ENCODE data around the gene KCNAB2. TPM values are rescaled to one million over a fixed set of nuclear protein-coding genes. Genes with fewer than 3 reads are reported as not detected.

KCNAB2 gene
- total and polyA plus RNA-seq, 4 donors, result 7.5 to 48.3 (median 41.1) TPM

DNA sequence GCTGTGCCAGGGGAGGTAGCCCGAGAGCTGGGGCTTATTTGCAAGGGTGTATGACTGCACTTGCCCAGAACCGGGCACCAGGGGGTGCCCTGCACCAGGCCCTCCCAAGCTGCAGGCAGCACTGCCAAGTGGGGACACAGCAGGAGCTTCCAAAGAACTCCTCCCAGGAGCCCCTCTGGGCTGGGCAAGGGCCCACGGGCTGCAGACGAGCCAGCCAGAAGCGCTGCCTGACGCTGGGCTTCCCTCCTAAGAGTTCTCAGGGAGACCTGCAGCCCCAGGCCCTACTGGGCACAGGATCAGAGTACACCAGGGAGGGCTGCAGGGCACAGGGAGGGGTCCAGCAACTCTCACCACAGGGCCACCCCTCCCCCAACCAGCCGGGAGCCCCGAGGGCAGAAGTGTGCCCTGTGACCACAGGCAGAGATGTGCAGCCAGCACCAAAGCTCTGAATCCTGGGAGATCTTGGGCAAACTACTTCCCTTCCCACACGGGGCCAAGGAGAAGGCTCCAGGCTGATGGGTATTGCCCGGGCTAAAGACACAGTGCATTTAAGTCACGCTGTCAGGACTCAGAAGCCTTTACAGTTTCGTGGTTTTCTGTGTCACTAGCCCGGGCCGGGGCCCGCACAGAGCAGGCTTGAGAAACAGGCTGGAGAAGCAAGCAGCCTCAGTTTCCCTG, 63.4 kb downstream of the KCNAB2 start:
- WGBS (ENCODE audit: insufficient coverage), result 63% methylated on average over 13 of the region's 15 CpGs
- peak in 1 of 6 donors; percentile 14 for DNase-seq (ENCODE audit: low read depth in 4 of 6, low spot score in 6 of 6)
- Histone ChIP-seq H3K4me3 (ENCODE audit: low read depth, low read length) (no peak overlapping the region), H3K36me3 (ENCODE audit: control insufficient read depth, insufficient read depth, low read length) (peaks cover 75% of the 10 kb centered on the region), H3K4me1 (ENCODE audit: control insufficient read depth, insufficient read depth, low read length) (peaks cover 4% of the 10 kb centered on the region), H3K27ac (ENCODE audit: low read depth, low read length) (no peak overlapping the region), H3K9me3 (ENCODE audit: control insufficient read depth, insufficient read depth, low read length) (no peaks in the 10 kb centered on the region), H3K27me3 (ENCODE audit: control insufficient read depth, insufficient read depth, low read length) (no peaks in the 10 kb centered on the region)

DNA sequence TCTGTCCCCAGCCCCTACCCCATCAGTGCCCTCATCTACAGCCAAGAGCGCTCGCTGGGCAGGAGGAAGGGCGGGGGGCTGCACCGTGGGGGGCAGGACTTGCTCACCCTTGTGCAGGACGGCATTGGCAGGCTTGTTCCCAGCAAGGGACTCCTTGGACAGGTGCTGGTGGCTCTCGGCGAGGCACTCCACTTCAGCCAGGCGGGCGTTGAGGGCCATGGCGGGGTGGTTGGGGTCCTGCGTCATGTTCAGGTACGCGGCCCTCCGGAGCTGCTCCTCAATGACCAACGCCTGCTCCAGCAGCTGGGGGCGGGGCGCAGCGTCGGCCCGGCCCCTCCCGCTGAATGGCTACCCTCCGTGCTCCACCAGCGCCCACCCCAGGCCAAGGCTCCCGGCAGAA, 64.0 kb downstream of the KCNAB2 start:
- no peaks in the 10 kb centered on the region for H3K27me3 ChIP-seq (ENCODE audit: control insufficient read depth, insufficient read depth, low read length)
- no peak for DNase-seq (ENCODE audit: low read depth in 4 of 6, low spot score in 6 of 6)
- H3K4me3 ChIP-seq (ENCODE audit: low read depth, low read length), result no peak overlapping the region
- no peaks in the 10 kb centered on the region for H3K9me3 ChIP-seq (ENCODE audit: control insufficient read depth, insufficient read depth, low read length)
- H3K4me1 ChIP-seq (ENCODE audit: control insufficient read depth, insufficient read depth, low read length), result peaks cover 4% of the 10 kb centered on the region
- H3K36me3 ChIP-seq (ENCODE audit: control insufficient read depth, insufficient read depth, low read length), result peaks cover 68% of the 10 kb centered on the region
- no peak overlapping the region for H3K27ac ChIP-seq (ENCODE audit: low read depth, low read length)
- WGBS (ENCODE audit: insufficient coverage), result 78% methylated on average over 24 of the region's 24 CpGs

DNA sequence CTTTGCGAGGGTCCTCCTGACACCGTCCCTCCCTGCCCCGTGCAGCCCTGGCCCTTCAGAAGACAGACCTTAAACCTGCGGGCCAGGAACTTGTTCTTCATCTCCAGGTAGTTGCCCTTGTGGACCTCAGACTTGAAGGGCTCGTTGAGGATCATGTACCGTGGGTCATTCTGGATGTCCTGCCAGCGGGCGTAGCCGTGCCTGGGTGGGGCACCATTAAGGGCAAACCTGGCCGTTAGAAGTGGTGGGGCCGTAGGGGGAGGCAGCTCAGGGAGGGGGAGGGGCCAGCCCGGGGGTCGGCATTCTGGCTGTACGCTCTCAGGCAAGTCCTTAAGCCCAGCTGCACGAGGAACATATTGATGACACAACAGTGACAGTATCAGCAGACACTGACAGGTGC, 64.6 kb downstream of the KCNAB2 start:
- 79% methylated on average over 14 of the region's 15 CpGs for WGBS (ENCODE audit: insufficient coverage)

DNA sequence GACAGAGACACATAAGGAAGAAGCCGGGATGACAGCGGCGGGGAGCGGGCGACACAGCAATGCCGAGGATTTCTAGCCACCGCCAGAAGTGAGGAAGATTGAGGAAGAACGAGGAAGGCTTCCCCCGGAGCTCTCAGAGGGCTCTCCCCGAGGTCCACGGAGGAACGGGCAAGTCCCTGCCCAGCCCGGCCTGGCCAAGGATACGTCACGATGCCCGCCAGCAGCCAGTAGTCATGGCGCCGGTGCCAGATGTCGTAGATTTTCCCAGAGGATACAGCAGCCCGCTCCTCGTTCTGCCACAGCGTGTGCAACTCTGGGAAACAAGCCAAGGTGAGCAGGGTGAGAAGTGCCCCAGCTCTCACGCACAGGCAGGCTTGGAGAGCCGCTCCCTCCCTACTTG, 65.9 kb downstream of the KCNAB2 start:
- Histone ChIP-seq H3K9me3 (ENCODE audit: control insufficient read depth, insufficient read depth, low read length) (no peaks in the 10 kb centered on the region), H3K27me3 (ENCODE audit: control insufficient read depth, insufficient read depth, low read length) (no peaks in the 10 kb centered on the region), H3K36me3 (ENCODE audit: control insufficient read depth, insufficient read depth, low read length) (peaks cover 56% of the 10 kb centered on the region), H3K4me1 (ENCODE audit: control insufficient read depth, insufficient read depth, low read length) (peaks cover 4% of the 10 kb centered on the region), H3K27ac (ENCODE audit: low read depth, low read length) (no peak overlapping the region), H3K4me3 (ENCODE audit: low read depth, low read length) (no peak overlapping the region)
- 70% methylated on average over 22 of the region's 24 CpGs for WGBS (ENCODE audit: insufficient coverage)
- DNase-seq (ENCODE audit: low read depth in 4 of 6, low spot score in 6 of 6), result peak in 4 of 6 donors; percentile 2 to 54 (median 5)

More for the DNA sequence above, 64.6 kb downstream of the KCNAB2 start:
- no peaks in the 10 kb centered on the region for H3K9me3 ChIP-seq (ENCODE audit: control insufficient read depth, insufficient read depth, low read length)
- no peaks in the 10 kb centered on the region for H3K27me3 ChIP-seq (ENCODE audit: control insufficient read depth, insufficient read depth, low read length)
- H3K36me3 ChIP-seq (ENCODE audit: control insufficient read depth, insufficient read depth, low read length), result peaks cover 66% of the 10 kb centered on the region
- no peak overlapping the region for H3K27ac ChIP-seq (ENCODE audit: low read depth, low read length)
- H3K4me3 ChIP-seq (ENCODE audit: low read depth, low read length), result no peak overlapping the region
- no peak for DNase-seq (ENCODE audit: low read depth in 4 of 6, low spot score in 6 of 6)
- H3K4me1 ChIP-seq (ENCODE audit: control insufficient read depth, insufficient read depth, low read length), result peaks cover 4% of the 10 kb centered on the region

DNA sequence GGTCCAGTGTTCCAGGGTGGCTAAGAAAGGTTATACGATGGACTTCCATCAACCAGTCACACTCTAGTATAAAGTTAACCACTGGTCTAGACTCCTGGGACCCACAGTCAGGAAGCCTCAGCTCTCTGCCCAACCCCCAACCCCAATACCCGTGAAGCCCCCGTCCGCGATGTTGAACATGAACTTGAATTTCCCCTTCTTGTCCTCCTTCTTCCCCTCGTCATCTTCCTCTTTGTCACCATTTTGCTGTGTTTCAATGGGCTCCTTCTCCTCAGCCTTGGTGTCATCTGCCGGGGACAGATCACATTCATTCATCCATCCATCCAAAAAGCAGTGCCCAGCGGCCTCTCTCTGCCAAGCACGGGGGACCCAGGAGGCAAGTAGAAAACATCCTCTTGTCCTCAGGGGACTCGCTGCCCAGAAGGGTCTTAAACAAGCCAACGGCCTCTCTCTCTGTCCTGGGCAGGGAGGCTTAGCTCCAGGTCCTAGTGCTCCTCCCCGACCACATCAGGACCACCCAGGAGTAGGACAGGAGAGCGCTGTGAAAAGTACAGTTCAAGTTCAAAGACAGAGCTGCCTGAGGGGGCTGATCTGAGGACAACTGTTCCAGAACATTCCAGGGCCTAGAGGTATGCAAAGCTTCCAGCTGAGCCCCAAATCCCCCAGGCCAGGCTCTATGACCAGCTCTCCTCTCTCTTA, 66.5 kb downstream of the KCNAB2 start:
- no peak for DNase-seq (ENCODE audit: low read depth in 4 of 6, low spot score in 6 of 6)
- Histone ChIP-seq H3K27me3 (ENCODE audit: control insufficient read depth, insufficient read depth, low read length) (no peaks in the 10 kb centered on the region), H3K4me3 (ENCODE audit: low read depth, low read length) (no peak overlapping the region), H3K27ac (ENCODE audit: low read depth, low read length) (no peak overlapping the region), H3K36me3 (ENCODE audit: control insufficient read depth, insufficient read depth, low read length) (peaks cover 53% of the 10 kb centered on the region), H3K9me3 (ENCODE audit: control insufficient read depth, insufficient read depth, low read length) (no peaks in the 10 kb centered on the region), H3K4me1 (ENCODE audit: control insufficient read depth, insufficient read depth, low read length) (peaks cover 4% of the 10 kb centered on the region)
- 78% methylated on average over 13 of the region's 13 CpGs for WGBS (ENCODE audit: insufficient coverage)

DNA sequence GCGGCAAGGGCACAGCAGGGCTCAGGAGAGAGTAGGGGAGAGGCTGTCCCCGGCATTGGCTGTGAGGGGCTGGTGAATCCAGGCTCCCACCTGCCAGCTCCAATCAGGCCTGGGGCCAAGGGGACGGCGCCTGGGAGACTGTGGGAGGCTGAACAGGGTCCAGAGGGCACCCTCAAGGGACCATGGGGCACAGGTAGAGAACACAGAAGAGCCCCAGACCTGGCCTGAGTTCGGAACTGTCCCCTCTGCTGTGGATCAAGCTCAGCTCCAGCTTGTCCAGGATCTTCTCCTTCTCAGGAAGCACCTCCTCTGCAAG, 67.0 kb downstream of the KCNAB2 start:
- WGBS (ENCODE audit: insufficient coverage), result 60% methylated on average over 4 of the region's 5 CpGs

DNA sequence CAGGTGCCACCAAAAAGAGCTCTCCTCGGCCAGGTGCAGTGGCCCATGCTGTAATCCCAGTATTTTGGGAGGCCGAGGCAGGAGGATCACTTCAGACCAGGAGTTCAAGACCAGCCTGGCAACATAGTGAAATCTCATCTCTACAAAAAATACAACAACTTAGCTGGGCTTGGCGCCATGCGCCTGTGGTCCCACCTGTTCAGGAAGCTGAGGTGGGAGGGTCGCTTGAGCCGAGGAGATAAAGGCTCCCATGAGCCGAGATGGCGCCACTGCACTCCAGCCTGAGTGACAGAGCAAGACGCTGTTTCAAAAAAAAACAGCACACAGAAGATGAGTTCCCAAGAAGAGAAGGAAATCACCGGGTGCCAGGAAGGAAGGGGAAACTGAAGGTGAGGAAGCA, 67.4 kb downstream of the KCNAB2 start:
- DNase-seq (ENCODE audit: low read depth in 4 of 6, low spot score in 6 of 6), result no peak
- Histone ChIP-seq H3K36me3 (ENCODE audit: control insufficient read depth, insufficient read depth, low read length) (peaks cover 47% of the 10 kb centered on the region), H3K27ac (ENCODE audit: low read depth, low read length) (no peak overlapping the region)

More for the DNA sequence above, 67.0 kb downstream of the KCNAB2 start:
- no peak for DNase-seq (ENCODE audit: low read depth in 4 of 6, low spot score in 6 of 6)
- Histone ChIP-seq H3K27ac (ENCODE audit: low read depth, low read length) (no peak overlapping the region), H3K27me3 (ENCODE audit: control insufficient read depth, insufficient read depth, low read length) (no peaks in the 10 kb centered on the region), H3K4me1 (ENCODE audit: control insufficient read depth, insufficient read depth, low read length) (peaks cover 4% of the 10 kb centered on the region), H3K36me3 (ENCODE audit: control insufficient read depth, insufficient read depth, low read length) (peaks cover 50% of the 10 kb centered on the region), H3K4me3 (ENCODE audit: low read depth, low read length) (no peak overlapping the region), H3K9me3 (ENCODE audit: control insufficient read depth, insufficient read depth, low read length) (no peaks in the 10 kb centered on the region)

DNA sequence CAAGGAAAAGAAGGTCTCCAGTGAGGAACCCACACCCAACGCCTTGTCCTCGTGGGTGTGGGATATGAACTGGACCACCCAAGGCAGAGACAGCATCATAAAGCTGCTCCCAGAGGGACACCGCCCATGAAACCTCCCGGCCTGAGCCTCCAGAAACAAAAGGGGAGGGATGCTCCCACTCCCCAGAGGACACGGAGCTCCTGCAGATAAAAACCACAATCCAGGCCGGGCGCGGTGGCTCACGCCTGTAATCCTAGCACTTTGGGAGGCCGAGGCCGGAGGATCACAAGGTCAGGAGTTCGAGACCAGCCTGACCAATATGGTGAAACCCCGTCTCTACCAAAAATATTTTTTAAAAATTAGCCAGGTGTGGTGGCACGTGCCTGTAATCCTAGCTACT, 68.1 kb downstream of the KCNAB2 start:
- H3K36me3 ChIP-seq (ENCODE audit: control insufficient read depth, insufficient read depth, low read length), result peaks cover 43% of the 10 kb centered on the region
- no peaks in the 10 kb centered on the region for H3K9me3 ChIP-seq (ENCODE audit: control insufficient read depth, insufficient read depth, low read length)
- H3K4me3 ChIP-seq (ENCODE audit: low read depth, low read length), result no peak overlapping the region
- no peak overlapping the region for H3K27ac ChIP-seq (ENCODE audit: low read depth, low read length)
- WGBS (ENCODE audit: insufficient coverage), result 87% methylated on average over 9 of the region's 14 CpGs
- no peak for DNase-seq (ENCODE audit: low read depth in 4 of 6, low spot score in 6 of 6)
- peaks cover 4% of the 10 kb centered on the region for H3K4me1 ChIP-seq (ENCODE audit: control insufficient read depth, insufficient read depth, low read length)
- no peaks in the 10 kb centered on the region for H3K27me3 ChIP-seq (ENCODE audit: control insufficient read depth, insufficient read depth, low read length)

More for the DNA sequence above, 67.4 kb downstream of the KCNAB2 start:
- no peak overlapping the region for H3K4me3 ChIP-seq (ENCODE audit: low read depth, low read length)
- no peaks in the 10 kb centered on the region for H3K9me3 ChIP-seq (ENCODE audit: control insufficient read depth, insufficient read depth, low read length)
- 79% methylated on average over 8 of the region's 10 CpGs for WGBS (ENCODE audit: insufficient coverage)
- peaks cover 4% of the 10 kb centered on the region for H3K4me1 ChIP-seq (ENCODE audit: control insufficient read depth, insufficient read depth, low read length)
- no peaks in the 10 kb centered on the region for H3K27me3 ChIP-seq (ENCODE audit: control insufficient read depth, insufficient read depth, low read length)

DNA sequence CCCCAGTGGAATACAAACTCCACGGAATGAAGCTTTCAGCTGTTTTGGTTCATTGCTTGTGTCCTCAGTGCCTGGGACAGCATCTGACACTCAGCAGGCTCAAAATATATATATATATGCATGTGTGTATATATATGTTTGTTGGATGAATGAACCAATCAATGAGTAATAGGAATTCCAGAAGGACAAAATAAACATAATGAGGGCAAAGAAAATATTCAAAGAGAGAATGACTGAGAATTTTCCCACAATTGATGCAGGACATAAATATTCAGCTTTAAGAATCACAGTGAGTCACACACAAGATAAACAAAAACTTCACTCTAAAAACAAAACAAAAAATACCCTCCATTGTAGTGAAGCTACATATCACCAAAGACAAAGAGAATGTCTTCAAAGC, 70.4 kb downstream of the KCNAB2 start:
- Histone ChIP-seq H3K4me1 (ENCODE audit: control insufficient read depth, insufficient read depth, low read length) (peaks cover 4% of the 10 kb centered on the region), H3K27ac (ENCODE audit: low read depth, low read length) (no peak overlapping the region), H3K9me3 (ENCODE audit: control insufficient read depth, insufficient read depth, low read length) (no peaks in the 10 kb centered on the region), H3K4me3 (ENCODE audit: low read depth, low read length) (no peak overlapping the region), H3K27me3 (ENCODE audit: control insufficient read depth, insufficient read depth, low read length) (no peaks in the 10 kb centered on the region), H3K36me3 (ENCODE audit: control insufficient read depth, insufficient read depth, low read length) (peaks cover 31% of the 10 kb centered on the region)
- DNase-seq (ENCODE audit: low read depth in 4 of 6, low spot score in 6 of 6), result no peak
- WGBS (ENCODE audit: insufficient coverage), result no CpG with 5 or more reads among the region's 1 CpG

DNA sequence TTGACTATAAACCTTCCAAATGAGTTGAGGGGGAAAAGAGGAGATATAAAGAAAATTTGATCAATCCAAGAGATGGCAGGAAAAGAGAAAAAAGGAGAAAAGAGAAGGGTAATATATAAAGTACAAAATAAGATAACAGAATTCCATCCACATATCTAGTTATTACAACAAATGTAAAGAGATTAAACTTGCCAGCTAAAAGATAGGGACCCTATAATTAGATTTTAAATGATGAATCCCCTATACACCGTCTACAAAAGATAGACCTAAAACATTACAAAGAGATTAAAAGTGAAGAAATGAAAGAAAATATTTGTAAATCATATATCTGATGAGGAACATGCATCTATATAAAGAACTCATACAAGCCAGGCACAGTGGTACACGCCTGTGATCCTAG, 71.4 kb downstream of the KCNAB2 start:
- no peaks in the 10 kb centered on the region for H3K4me1 ChIP-seq (ENCODE audit: control insufficient read depth, insufficient read depth, low read length)
- H3K36me3 ChIP-seq (ENCODE audit: control insufficient read depth, insufficient read depth, low read length), result peaks cover 33% of the 10 kb centered on the region
- no peaks in the 10 kb centered on the region for H3K27me3 ChIP-seq (ENCODE audit: control insufficient read depth, insufficient read depth, low read length)
- H3K27ac ChIP-seq (ENCODE audit: low read depth, low read length), result no peak overlapping the region
- H3K4me3 ChIP-seq (ENCODE audit: low read depth, low read length), result no peak overlapping the region
- WGBS (ENCODE audit: insufficient coverage), result no CpG with 5 or more reads among the region's 2 CpGs
- DNase-seq (ENCODE audit: low read depth in 4 of 6, low spot score in 6 of 6), result no peak
- no peaks in the 10 kb centered on the region for H3K9me3 ChIP-seq (ENCODE audit: control insufficient read depth, insufficient read depth, low read length)
